Muscle layer of colon (tissue), 2 donors: ENCODE measurements around the gene SLC2A13.
"Not testable (repeated sequence)": the region's sequence is repeated elsewhere in the genome, so short reads cannot be mapped to it uniquely, and the experiment has no call there.

Experiments
- H3K27ac ChIP-seq: one replicate; pipeline ENCODE4 v1.7.0; 2013; ENCODE audit warnings: low read depth, mild to moderate bottlenecking, low read length, moderate library complexity
- H3K27me3 ChIP-seq, 2 donors: one replicate each; pipeline ENCODE4 v1.7.0; 2013; ENCODE audit warnings: low read length in 2 of 2, mild to moderate bottlenecking in 2 of 2; ENCODE audit not compliant: insufficient read depth in 2 of 2, control insufficient read depth in 1 of 2
- H3K36me3 ChIP-seq: one replicate; pipeline ENCODE4 v1.7.0; 2013; ENCODE audit warnings: mild to moderate bottlenecking, low read length; ENCODE audit not compliant: insufficient read depth
- H3K4me1 ChIP-seq: one replicate; pipeline ENCODE4 v1.7.0; 2013; ENCODE audit warnings: mild to moderate bottlenecking, low read length; ENCODE audit not compliant: insufficient read depth
- H3K4me3 ChIP-seq, 2 donors: one replicate each; pipeline ENCODE4 v1.7.0; 2013; ENCODE audit warnings: low read length in 2 of 2, low read depth in 1 of 2, mild to moderate bottlenecking in 1 of 2, moderate library complexity in 1 of 2
- H3K9ac ChIP-seq: one replicate; pipeline ENCODE4 v1.7.0; 2013; ENCODE audit warnings: low read length
- H3K9me3 ChIP-seq: one replicate; pipeline ENCODE4 v1.7.0; 2013; ENCODE audit warnings: mild to moderate bottlenecking, low read length
- donor health status: abdominal sarcoma.
- donor health status: Adenocarcinoma of cecum.

SLC2A13 gene

DNA sequence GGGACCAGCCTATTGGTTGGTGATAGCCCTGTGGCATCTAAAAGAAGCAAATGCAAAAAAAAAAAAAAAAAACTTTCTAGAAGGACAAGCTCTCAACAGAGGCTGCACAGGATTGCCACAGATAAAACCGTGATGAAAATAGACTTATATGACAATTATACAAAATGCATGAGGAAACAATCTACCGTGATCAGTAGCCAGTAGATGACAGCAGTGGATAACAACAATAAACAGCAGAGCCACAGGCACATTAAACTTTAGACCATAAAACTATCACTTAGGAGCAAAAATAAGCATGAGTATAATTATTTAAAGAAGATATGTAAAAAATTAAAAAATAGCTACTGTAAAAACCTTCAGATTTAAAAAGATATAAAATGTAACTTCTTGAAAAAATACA lies 302.7 kb downstream of the SLC2A13 start:
- H3K27me3 ChIP-seq: no peaks in the 10 kb centered on the region
- no peak overlapping the region for H3K27ac ChIP-seq
- no peaks in the 10 kb centered on the region for H3K36me3 ChIP-seq
- H3K9me3 ChIP-seq: no peaks in the 10 kb centered on the region
- no peak overlapping the region for H3K4me3 ChIP-seq
- H3K4me1 ChIP-seq: peaks cover 17% of the 10 kb centered on the region
- no peak overlapping the region for H3K9ac ChIP-seq

DNA sequence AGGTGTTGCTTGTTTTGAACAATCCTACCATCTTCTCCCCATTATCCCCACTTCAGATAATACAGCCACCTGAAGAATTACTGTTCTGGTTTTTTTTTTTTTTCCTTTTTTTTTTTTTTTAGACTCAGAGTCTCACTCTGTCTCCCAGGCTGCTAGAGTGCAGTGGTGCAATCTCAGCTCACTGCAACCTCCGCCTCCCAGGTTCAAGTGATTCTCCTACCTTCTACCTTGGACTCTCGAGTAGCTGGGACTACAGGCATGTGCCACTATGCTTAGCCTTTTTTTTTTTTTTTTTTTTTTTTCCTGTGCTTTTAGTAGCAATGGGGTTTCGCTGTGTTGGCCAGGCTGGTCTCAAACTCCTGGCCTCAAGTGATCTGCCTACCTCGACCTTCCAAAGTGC lies 306.9 kb downstream of the SLC2A13 start:
- H3K27me3 ChIP-seq: no peaks in the 10 kb centered on the region
- H3K4me1 ChIP-seq: peaks cover 13% of the 10 kb centered on the region
- no peak overlapping the region for H3K4me3 ChIP-seq
- H3K9me3 ChIP-seq: no peaks in the 10 kb centered on the region
- H3K36me3 ChIP-seq: no peaks in the 10 kb centered on the region
- no peak overlapping the region for H3K27ac ChIP-seq
- no peak overlapping the region for H3K9ac ChIP-seq

DNA sequence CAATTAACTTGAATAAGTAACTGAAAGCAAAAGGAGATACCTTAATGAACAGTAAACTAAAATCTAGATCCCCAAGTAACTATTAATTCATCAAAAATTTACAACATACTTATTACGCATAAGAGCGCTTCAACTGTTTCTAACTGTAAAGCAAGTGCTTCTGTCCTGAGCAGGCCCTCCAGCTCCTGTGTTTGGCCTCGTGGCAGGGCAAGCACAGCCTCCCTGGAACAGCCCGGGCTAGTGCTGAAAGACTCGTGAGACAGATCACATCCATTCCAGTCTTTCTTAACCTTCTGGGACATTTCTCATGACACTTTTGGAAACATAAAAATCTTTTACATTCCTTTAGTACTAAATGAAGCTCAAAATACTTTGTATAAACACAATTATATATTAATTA lies 307.5 kb downstream of the SLC2A13 start:
- Histone ChIP-seq H3K9ac (no peak overlapping the region), H3K4me1 (peaks cover 8% of the 10 kb centered on the region), H3K27me3 (no peaks in the 10 kb centered on the region), H3K4me3 (no peak overlapping the region), H3K27ac (no peak overlapping the region), H3K36me3 (no peaks in the 10 kb centered on the region), H3K9me3 (no peaks in the 10 kb centered on the region)

DNA sequence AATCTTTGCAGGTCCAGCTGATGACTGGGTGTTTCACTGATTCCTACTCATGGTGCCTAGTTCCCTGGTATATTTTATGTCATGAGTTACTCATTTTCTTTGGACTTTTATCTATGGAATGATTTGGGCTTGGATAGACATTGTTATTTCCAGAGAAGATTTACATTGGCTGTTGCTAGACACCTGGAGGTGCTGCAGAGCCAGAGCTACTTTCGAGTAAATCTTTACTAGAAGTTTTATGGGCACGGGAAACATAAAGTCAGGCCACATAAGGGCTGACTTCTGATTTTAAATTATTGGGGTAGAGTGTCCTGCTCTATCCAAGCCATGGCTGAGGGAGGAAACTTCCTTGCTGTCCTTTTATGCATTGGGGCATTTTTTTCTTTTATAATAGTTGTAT lies 310.4 kb downstream of the SLC2A13 start:
- Histone ChIP-seq H3K36me3 (no peaks in the 10 kb centered on the region), H3K4me1 (peaks cover 8% of the 10 kb centered on the region), H3K27ac (no peak overlapping the region), H3K27me3 (no peaks in the 10 kb centered on the region), H3K9me3 (no peaks in the 10 kb centered on the region), H3K4me3 (no peak overlapping the region), H3K9ac (no peak overlapping the region)

DNA sequence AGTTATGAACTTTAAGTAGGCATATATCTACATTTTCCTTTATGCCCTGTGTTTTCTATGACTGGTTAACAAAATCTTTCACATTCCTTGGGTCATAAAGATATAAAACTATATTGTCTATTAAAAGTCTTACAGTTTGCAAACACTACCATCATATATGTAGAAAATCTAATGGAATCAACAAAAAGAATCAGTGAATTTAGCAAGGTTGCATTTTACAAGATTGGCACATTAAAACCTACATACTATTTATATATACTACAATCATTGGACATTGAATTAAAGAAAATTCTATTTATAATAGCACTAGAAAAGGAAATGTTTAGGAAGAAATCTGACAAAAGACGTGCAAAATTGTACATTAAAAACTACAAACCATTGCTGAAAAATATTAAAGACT lies 312.9 kb downstream of the SLC2A13 start:
- H3K9me3 ChIP-seq: no peaks in the 10 kb centered on the region
- H3K36me3 ChIP-seq: no peaks in the 10 kb centered on the region
- no peaks in the 10 kb centered on the region for H3K27me3 ChIP-seq
- no peak overlapping the region for H3K9ac ChIP-seq
- H3K4me3 ChIP-seq: no peak overlapping the region
- no peak overlapping the region for H3K27ac ChIP-seq
- H3K4me1 ChIP-seq: peaks cover 8% of the 10 kb centered on the region

DNA sequence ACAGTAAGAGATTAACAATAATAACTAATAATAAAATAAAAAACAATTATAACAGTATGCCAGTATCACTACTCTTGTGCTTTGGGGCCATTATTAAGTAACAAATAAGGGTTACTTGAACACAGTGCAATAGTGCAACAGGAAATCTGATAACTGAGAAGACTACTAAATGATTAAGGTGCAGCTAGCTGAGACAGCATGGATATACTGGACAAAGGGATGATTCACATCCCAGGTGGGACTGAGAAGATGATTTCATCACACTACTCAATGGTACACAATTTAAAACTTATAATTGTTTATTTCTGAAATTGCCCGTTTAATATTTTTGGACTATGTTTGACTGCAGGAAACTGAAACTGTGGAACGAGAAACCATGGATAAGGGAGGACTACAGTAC lies 317.6 kb downstream of the SLC2A13 start:
- Histone ChIP-seq H3K9ac (no peak overlapping the region), H3K27ac (no peak overlapping the region), H3K36me3 (no peaks in the 10 kb centered on the region), H3K9me3 (no peaks in the 10 kb centered on the region), H3K27me3 (no peaks in the 10 kb centered on the region), H3K4me1 (no peaks in the 10 kb centered on the region), H3K4me3 (no peak overlapping the region)

DNA sequence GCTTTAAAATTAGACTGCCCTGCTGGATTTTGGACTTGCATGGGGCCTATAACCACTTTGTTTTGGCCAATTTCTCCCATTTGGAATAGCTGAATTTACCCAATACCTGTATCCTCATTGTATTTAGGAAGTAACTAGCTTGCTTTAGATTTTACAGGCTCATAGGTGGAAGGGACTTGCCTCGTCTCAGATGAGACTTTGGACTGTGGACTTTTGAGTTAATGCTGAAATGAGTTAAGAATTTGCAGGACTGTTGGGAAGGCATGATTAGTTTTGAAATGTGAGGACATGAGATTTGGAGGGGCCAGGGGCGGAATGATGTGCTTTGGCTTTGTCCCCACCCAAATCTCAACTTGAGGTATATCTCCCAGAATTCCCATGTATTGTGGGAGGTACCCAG lies 320.1 kb downstream of the SLC2A13 start:
- peaks cover 13% of the 10 kb centered on the region for H3K4me1 ChIP-seq
- not testable (repeated sequence) for H3K36me3 ChIP-seq, H3K9ac ChIP-seq, H3K27me3 ChIP-seq, H3K9me3 ChIP-seq, H3K4me3 ChIP-seq, H3K27ac ChIP-seq

DNA sequence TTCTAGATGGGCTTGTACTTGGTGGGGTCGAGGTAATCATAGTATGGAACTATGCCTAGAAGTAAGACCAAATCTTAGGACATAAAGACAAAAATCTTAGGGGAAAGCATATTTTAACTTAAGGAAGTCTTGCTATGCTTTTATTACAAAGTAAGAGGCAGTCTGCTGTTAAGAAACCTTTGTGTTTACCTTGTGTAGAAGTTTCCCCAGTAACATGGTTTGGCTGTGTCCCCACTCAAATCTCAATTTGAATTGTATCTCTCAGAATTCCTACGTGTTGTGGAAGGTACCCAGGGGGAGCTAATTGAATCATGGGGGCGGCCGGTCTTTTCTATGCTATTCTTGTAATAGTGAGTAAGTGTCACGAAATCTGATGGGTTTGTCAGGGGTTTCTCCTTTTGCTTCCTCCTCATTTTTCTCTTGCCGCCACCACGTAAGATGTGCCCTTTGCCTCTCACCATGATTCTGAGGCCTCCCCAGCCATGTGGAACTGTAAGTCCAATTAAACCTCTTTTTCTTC lies 323.8 kb downstream of the SLC2A13 start:
- Histone ChIP-seq H3K9me3 (no peaks in the 10 kb centered on the region), H3K27ac (no peak overlapping the region), H3K9ac (no peak overlapping the region)

DNA sequence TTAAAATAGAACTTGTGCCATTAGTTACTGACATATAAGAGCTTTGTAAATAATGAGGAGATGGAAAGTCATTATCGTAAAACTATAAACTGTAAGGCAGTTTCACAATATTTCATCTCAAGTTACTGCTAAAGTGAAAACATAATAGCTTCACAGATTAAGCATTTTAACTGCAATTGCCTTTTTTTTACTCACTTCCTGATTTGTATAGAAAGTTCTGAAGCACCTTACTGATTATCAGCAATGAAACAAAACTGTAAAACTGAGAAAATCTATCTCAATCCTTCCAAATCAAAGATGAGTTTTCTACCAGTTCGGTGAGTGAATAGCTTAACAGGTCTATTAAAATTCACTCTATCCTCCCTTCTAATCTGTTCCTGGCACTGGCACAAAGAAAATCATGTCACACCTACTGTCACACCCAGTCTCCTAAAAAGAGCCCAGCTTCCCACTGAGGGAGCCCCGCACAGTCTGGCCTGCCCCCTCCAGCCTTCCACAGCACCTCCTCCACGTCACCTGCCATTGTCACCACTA lies 324.9 kb downstream of the SLC2A13 start:
- H3K4me3 ChIP-seq: no peak overlapping the region
- H3K9ac ChIP-seq: no peak overlapping the region
- H3K27ac ChIP-seq: no peak overlapping the region
- no peaks in the 10 kb centered on the region for H3K36me3 ChIP-seq
- H3K9me3 ChIP-seq: no peaks in the 10 kb centered on the region
- H3K4me1 ChIP-seq: peaks cover 30% of the 10 kb centered on the region
- H3K27me3 ChIP-seq: no peaks in the 10 kb centered on the region

More for the DNA sequence above, 323.8 kb downstream of the SLC2A13 start:
- Histone ChIP-seq H3K4me3 (no peak overlapping the region), H3K4me1 (peaks cover 30% of the 10 kb centered on the region), H3K36me3 (no peaks in the 10 kb centered on the region), H3K27me3 (no peaks in the 10 kb centered on the region)

DNA sequence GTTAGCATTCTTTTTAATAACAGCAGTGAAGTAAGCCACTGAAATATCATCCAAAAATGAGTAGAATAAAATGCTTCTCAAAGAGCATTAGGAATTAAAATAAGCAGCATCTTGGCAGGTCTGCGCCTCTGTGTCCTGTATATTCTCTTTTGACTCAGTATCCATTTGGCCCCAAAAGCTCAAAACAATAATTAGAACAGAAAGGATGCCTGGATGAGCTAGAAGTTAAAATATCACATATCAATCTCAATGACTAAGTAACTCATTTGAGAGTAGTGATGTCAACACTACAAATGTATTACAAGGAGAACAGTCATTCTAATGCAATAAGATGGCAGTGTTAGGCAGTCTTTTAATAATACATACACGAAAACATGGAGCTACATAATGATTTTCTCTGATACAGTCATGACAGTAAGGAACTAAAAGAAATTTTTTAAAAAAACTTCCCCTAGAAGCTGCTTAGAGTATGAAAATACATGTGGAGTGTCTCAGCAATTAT lies 325.4 kb downstream of the SLC2A13 start:
- H3K4me1 ChIP-seq: peaks cover 30% of the 10 kb centered on the region
- H3K9ac ChIP-seq: no peak overlapping the region
- no peaks in the 10 kb centered on the region for H3K9me3 ChIP-seq
- no peak overlapping the region for H3K4me3 ChIP-seq
- no peaks in the 10 kb centered on the region for H3K27me3 ChIP-seq
- H3K36me3 ChIP-seq: no peaks in the 10 kb centered on the region
- H3K27ac ChIP-seq: no peak overlapping the region

DNA sequence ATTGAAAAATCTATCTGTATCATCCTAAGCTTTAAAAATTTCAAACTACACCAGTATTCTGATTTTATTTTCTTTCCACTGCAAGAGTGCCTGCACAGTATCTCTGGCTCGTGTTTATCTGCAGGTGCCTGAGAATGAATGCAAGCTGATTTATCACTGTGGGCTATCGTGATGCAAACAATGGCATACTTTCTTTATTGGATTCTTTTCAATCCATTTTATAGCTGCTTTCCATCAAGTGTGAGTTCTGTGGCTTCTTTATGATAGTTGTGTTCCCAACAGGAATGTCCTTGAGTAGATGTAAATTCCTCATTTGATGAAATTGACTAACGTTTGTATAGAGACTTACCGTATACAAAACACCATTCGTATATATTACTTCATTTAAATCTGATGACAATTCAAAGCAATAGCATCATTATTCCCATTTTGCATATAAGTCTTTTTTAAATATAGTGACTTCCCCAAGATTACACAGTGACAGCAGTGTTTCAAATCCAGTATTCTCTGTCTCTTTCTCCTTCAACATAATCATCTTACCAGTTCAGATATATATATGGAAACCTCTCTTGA lies 326.0 kb downstream of the SLC2A13 start:
- Histone ChIP-seq H3K27ac (no peak overlapping the region), H3K27me3 (no peaks in the 10 kb centered on the region), H3K9me3 (no peaks in the 10 kb centered on the region), H3K9ac (no peak overlapping the region), H3K4me3 (no peak overlapping the region), H3K36me3 (no peaks in the 10 kb centered on the region), H3K4me1 (peaks cover 30% of the 10 kb centered on the region)

DNA sequence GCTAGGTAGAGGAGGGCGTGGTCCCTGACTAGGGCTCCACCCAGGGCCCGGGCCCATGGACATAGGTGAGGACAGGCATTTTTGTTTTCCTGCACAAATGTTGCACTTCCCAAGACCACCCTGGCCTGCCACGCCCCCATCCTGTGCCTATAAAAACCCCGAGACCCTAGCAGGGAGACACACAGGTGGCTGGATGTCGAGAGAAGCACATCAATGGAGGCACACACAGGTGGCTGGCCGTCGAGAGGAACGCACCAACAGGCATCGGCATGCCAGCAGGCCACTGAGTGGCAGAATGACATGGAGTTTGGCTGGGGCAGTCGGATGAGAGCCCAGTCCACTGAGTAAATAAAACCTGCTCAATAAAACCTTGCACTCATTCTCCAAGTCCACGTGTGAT lies 328.4 kb downstream of the SLC2A13 start:
- no peaks in the 10 kb centered on the region for H3K36me3 ChIP-seq
- H3K27ac ChIP-seq: no peak overlapping the region
- H3K4me1 ChIP-seq: peaks cover 30% of the 10 kb centered on the region
- no peaks in the 10 kb centered on the region for H3K9me3 ChIP-seq
- no peaks in the 10 kb centered on the region for H3K27me3 ChIP-seq
- H3K9ac ChIP-seq: no peak overlapping the region
- no peak overlapping the region for H3K4me3 ChIP-seq
